Lung (tissue), 12 donors: ENCODE data around the gene GTF2E1. TPM values are rescaled to one million over a fixed set of nuclear protein-coding genes. Genes with fewer than 3 reads are reported as not detected.
"Not testable (repeated sequence)": the region's sequence is repeated elsewhere in the genome, so short reads cannot be mapped to it uniquely, and the experiment has no call there.

ENCODE experiments used
- ATAC-seq: fragments of 200-7000 bp; cut with Tn5 transposase; one replicate; pipeline ENCODE4 v1.9.1; 2020; ENCODE audit warnings: moderate number of reproducible peaks; ENCODE audit not compliant: insufficient read depth, low FRiP score
- DNase-seq, 3 donors: peaks; one replicate each; pipeline ENCODE4 v3.0.0-alpha.2; 2013 to 2017
- H3K27ac ChIP-seq, 2 donors: one replicate each; pipeline ENCODE4 v1.5.1; 2013; ENCODE audit warnings: mild to moderate bottlenecking in 2 of 2, moderate library complexity in 2 of 2, control low read depth in 1 of 2, inconsistent platforms in 1 of 2, low read depth in 1 of 2, low read length in 1 of 2
- H3K27me3 ChIP-seq, 3 donors: one replicate each; pipeline ENCODE4 v1.5.1; 2013; ENCODE audit warnings: low read length in 2 of 3; ENCODE audit not compliant: control insufficient read depth in 3 of 3, insufficient read depth in 3 of 3
- H3K36me3 ChIP-seq, 4 donors: one replicate each; pipeline ENCODE4 v1.5.1; 2013; ENCODE audit warnings: low read length in 4 of 4, mild to moderate bottlenecking in 1 of 4, moderate library complexity in 1 of 4; ENCODE audit not compliant: control insufficient read depth in 4 of 4, insufficient read depth in 4 of 4
- H3K4me1 ChIP-seq, 5 donors: one replicate each; pipeline ENCODE4 v1.5.1; 2013; ENCODE audit warnings: low read length in 5 of 5, mild to moderate bottlenecking in 2 of 5, moderate library complexity in 1 of 5; ENCODE audit not compliant: control insufficient read depth in 5 of 5, insufficient read depth in 5 of 5
- H3K4me3 ChIP-seq: one replicate; pipeline ENCODE4 v1.5.1; 2013; ENCODE audit warnings: mild to moderate bottlenecking, control low read depth, moderate library complexity
- H3K9ac ChIP-seq, 2 donors: one replicate each; pipeline ENCODE4 v1.5.1; 2013; ENCODE audit warnings: low read length in 2 of 2, control low read depth in 1 of 2; ENCODE audit not compliant: insufficient read depth in 1 of 2
- H3K9me3 ChIP-seq, 4 donors: one replicate each; pipeline ENCODE4 v1.5.1; 2013; ENCODE audit warnings: low read length in 3 of 4, mild to moderate bottlenecking in 1 of 4, moderate library complexity in 1 of 4; ENCODE audit not compliant: control insufficient read depth in 4 of 4, insufficient read depth in 3 of 4
- WGBS, 2 donors: extraction: QIAGEN DNeasy Blood & Tissue Kit; methylation state at CpG; one replicate each; pipeline ENCODE4 v1.1.7; 2013; 5-methylcytosine and 5-hydroxymethylcytosine counted together
- polyA plus RNA-seq, 2 donors: library from polyadenylated mRNA; stranded (reverse); fragments of 200-250 nt; gene quantifications; one replicate each; pipeline ENCODE4 v1.2.1, GENCODE V29; 2013
- total RNA-seq, 2 donors: library from RNA; depleted of rRNA in 1 of 2; stranded (reverse); fragments of >200 nt in 1 of 2; gene quantifications; one replicate each; pipeline ENCODE4 v1.2.1, GENCODE V29; 2014 to 2021
- TF ChIP-seq, protein P1 (sequence below): IDR thresholded peaks from 2 replicates; pipeline ENCODE4 v1.5.1; 2012; ENCODE audit warnings: mild to moderate bottlenecking; ENCODE audit errors: control extremely low read depth, extremely low read depth
- donor health status: control.
- donor health status: control.
- donor health status: Bipolar disorder and iron deficiency.
- donor health status: healthy.
- donor health status: DM: yes; HTN: yes; CAD: no.

Gene GTF2E1
- total and polyA plus RNA-seq, 4 donors, result 4.1 to 14.8 (median 10.1) TPM

DNA sequence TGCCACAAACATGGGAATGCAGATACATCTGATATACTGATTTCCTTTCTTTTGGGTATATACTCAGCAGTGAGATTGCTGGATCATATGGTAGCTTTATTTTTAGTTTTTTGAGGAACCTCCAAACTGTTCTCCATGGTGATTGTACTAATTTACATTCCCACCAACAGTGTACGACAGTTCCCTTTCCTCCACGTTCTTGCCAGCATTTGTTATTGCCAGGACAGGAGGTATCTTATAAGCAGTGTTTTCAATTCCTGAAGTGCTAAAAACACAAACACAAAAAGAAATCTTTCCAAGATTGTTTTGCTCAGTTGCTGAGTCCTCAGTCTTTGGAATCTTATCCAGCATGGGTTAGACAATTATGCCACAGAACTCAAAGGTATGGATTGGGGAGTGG lies 13.5 kb downstream of the GTF2E1 start:
- no peaks in the 10 kb centered on the region for H3K4me1 ChIP-seq
- no peak for DNase-seq
- WGBS, 2 donors, result 60 to 69% methylated on average over 2 of the region's 2 CpGs
- no peak overlapping the region for H3K9ac ChIP-seq
- H3K4me3 ChIP-seq, result no peak overlapping the region
- H3K36me3 ChIP-seq, result peaks cover 0 to 2% (median 0%) of the 10 kb centered on the region in 4 donors
- no peak for ATAC-seq
- TF ChIP-seq, protein P1, sequence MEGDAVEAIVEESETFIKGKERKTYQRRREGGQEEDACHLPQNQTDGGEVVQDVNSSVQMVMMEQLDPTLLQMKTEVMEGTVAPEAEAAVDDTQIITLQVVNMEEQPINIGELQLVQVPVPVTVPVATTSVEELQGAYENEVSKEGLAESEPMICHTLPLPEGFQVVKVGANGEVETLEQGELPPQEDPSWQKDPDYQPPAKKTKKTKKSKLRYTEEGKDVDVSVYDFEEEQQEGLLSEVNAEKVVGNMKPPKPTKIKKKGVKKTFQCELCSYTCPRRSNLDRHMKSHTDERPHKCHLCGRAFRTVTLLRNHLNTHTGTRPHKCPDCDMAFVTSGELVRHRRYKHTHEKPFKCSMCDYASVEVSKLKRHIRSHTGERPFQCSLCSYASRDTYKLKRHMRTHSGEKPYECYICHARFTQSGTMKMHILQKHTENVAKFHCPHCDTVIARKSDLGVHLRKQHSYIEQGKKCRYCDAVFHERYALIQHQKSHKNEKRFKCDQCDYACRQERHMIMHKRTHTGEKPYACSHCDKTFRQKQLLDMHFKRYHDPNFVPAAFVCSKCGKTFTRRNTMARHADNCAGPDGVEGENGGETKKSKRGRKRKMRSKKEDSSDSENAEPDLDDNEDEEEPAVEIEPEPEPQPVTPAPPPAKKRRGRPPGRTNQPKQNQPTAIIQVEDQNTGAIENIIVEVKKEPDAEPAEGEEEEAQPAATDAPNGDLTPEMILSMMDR, result no peak
- no peaks in the 10 kb centered on the region for H3K27me3 ChIP-seq
- H3K9me3 ChIP-seq, result no peaks in the 10 kb centered on the region
- no peak overlapping the region for H3K27ac ChIP-seq

DNA sequence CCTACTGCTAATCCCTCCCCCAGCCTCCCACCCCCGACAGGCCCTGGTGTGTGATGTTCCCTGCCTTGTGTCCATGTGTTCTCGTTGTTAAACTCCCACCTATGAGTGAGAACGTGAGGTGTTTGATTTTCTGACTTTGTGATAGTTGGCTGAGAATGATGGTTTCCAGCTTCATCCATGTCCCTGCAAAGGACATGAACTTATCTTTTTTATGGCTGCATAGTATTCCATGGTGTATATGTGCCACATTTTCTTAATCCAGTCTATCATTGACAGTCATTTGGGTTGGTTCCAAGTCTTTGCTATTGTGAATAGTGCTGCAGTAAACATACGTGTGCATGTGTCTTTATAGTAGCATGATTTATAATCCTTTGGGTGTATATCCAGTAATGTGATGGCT lies 16.0 kb downstream of the GTF2E1 start:
- 84 to 95% methylated on average over 4 of the region's 4 CpGs for WGBS, 2 donors
- H3K27ac ChIP-seq, H3K36me3 ChIP-seq, H3K4me1 ChIP-seq, H3K27me3 ChIP-seq, DNase-seq, H3K9ac ChIP-seq, H3K9me3 ChIP-seq, H3K4me3 ChIP-seq, ATAC-seq: not testable (repeated sequence)

DNA sequence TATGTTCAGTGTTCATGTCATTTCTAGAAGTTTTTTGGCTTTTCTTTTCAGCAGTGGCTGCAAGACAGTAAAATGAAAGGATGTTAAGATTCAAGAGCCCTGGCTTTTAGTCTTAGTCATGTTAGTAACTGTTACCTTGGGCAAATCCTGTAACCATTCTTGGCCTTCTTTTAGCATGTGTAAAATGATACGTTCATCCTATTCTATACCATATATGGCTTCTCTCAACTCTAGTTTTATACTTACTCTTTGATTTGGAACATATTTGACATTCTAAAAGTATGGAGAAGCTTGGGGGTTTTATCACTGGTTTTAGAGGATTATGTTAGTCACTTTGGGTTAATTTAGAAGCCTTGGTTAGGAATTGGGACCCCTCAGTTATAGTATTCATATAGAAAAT lies 20.1 kb downstream of the GTF2E1 start:
- no peaks in the 10 kb centered on the region for H3K27me3 ChIP-seq
- H3K4me3 ChIP-seq, result no peak overlapping the region
- DNase-seq, result no peak
- H3K36me3 ChIP-seq, result peaks cover 0 to 4% (median 0%) of the 10 kb centered on the region in 4 donors
- no peak overlapping the region for H3K9ac ChIP-seq
- peaks cover 0 to 5% (median 0%) of the 10 kb centered on the region in 5 donors for H3K4me1 ChIP-seq
- H3K9me3 ChIP-seq, result no peaks in the 10 kb centered on the region
- ATAC-seq, result no peak
- TF ChIP-seq, protein P1, result no peak
- WGBS, 2 donors, result 91 to 100% methylated on average over 1 of the region's 1 CpG
- no peak overlapping the region for H3K27ac ChIP-seq

DNA sequence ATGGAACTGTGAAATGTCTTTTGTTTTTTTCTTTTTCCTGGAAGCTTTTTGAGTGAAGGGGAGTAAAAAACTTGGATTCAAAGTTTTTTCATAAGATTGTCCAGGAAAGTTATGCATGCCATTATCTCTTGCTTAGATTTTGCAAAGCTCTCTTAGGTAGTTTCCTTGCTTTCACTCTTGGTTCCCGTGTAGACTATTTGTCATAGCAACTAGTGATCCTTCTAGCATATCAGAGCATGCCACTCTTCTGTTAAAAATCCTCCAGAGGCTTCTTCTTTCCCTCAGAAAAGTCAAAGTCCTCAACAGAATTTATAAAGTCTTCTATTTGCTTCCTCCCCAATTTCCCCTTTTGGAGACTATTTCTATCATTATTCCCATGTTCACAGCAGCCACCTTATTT lies 21.1 kb downstream of the GTF2E1 start:
- Histone ChIP-seq H3K9me3 (no peaks in the 10 kb centered on the region), H3K9ac (no peak overlapping the region), H3K36me3 (peaks cover 0 to 4% (median 0%) of the 10 kb centered on the region in 4 donors), H3K4me1 (peaks cover 0 to 5% (median 0%) of the 10 kb centered on the region in 5 donors), H3K27ac (no peak overlapping the region), H3K4me3 (no peak overlapping the region), H3K27me3 (no peaks in the 10 kb centered on the region)
- ATAC-seq, result no peak
- TF ChIP-seq, protein P1, result no peak
- 55 to 72% methylated on average over 1 of the region's 1 CpG for WGBS, 2 donors
- DNase-seq, result no peak
